HFFc6 (cell line): ENCODE measurements around the gene WFS1. TPM values are rescaled to one million over a fixed set of nuclear protein-coding genes. Genes with fewer than 3 reads are reported as not detected.

Source experiments
- DNase-seq: peaks from one replicate; pipeline ENCODE4 v3.0.0-alpha.2; 2018
- H3K27ac Mint-ChIP-seq: 2 replicates; pipeline ENCODE4 v1.8.0; 2020; ENCODE audit warnings: mild to moderate bottlenecking, mixed read lengths
- H3K27me3 Mint-ChIP-seq: 2 replicates; pipeline ENCODE4 v1.8.0; 2021; ENCODE audit warnings: mild to moderate bottlenecking, moderate library complexity, mixed read lengths; ENCODE audit not compliant: insufficient read depth
- H3K36me3 Mint-ChIP-seq: 2 replicates; pipeline ENCODE4 v1.8.0; 2021; ENCODE audit warnings: low read depth, mixed read lengths
- H3K4me1 Mint-ChIP-seq: 2 replicates; pipeline ENCODE4 v1.8.0; 2020; ENCODE audit warnings: low read depth, mixed read lengths
- H3K4me3 Mint-ChIP-seq: 2 replicates; pipeline ENCODE4 v1.8.0; 2020; ENCODE audit warnings: mild to moderate bottlenecking, moderate library complexity, mixed read lengths
- H3K9me3 Mint-ChIP-seq: 2 replicates; pipeline ENCODE4 v1.8.0; 2020; ENCODE audit warnings: mild to moderate bottlenecking, mixed read lengths
- total RNA-seq, 6 experiments: library from RNA; stranded (reverse); fragmentation: NEBNext Ultra II Directional; extraction: Animal tissue kit (Norgen Biotek cat#: 25700); gene quantifications; 2 replicates in 1 of 6; 3 replicates in 5 of 6; pipeline ENCODE4 v1.2.3, GENCODE V29; 2021
- TF ChIP-seq, protein P1 (sequence below): fragments of 200-600 bp; sonication (generic); IDR thresholded peaks from 2 replicates; pipeline ENCODE4 v1.5.0; 2021; ENCODE audit warnings: antibody characterized with exemption, mild to moderate bottlenecking

Gene WFS1
- total RNA-seq, 6 experiments from 2014 or later: 47.3 to 72.1 (median 56.0) TPM

DNA sequence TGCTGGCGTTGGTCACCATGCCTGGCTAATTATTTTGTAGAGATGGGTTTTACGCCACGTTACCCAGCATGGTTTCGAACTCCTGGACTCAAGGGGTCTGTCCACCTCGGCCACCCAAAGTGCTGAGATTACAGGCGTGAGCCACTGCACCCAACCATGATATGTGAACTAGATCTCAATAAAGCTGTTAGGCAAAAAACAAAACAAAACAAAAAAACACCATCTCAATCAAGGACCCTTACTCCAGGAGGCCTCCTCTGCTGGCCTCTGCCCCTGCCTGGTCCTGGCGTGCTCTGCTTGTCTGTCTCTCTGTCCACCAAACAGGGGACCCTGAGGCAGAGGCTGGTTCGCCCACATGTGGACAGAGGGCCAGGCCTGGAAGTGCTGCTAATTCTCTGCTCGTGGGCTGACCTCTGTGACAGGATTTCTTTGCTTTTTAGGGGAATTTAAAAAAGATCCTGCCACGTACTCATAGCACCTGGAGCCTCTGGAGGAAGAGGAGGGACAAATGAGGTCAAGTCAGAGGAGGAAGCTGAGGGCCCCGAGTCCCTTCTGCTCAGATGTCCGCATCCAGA lies 32.7 kb upstream of the WFS1 start:
- Mint-ChIP-seq H3K4me3 (no peak overlapping the region), H3K9me3 (no peaks in the 10 kb centered on the region), H3K4me1 (no peaks in the 10 kb centered on the region), H3K27ac (no peak overlapping the region), H3K36me3 (no peaks in the 10 kb centered on the region), H3K27me3 (peaks cover 8% of the 10 kb centered on the region)
- no peak for DNase-seq
- TF ChIP-seq, protein P1, sequence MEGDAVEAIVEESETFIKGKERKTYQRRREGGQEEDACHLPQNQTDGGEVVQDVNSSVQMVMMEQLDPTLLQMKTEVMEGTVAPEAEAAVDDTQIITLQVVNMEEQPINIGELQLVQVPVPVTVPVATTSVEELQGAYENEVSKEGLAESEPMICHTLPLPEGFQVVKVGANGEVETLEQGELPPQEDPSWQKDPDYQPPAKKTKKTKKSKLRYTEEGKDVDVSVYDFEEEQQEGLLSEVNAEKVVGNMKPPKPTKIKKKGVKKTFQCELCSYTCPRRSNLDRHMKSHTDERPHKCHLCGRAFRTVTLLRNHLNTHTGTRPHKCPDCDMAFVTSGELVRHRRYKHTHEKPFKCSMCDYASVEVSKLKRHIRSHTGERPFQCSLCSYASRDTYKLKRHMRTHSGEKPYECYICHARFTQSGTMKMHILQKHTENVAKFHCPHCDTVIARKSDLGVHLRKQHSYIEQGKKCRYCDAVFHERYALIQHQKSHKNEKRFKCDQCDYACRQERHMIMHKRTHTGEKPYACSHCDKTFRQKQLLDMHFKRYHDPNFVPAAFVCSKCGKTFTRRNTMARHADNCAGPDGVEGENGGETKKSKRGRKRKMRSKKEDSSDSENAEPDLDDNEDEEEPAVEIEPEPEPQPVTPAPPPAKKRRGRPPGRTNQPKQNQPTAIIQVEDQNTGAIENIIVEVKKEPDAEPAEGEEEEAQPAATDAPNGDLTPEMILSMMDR: no peak

DNA sequence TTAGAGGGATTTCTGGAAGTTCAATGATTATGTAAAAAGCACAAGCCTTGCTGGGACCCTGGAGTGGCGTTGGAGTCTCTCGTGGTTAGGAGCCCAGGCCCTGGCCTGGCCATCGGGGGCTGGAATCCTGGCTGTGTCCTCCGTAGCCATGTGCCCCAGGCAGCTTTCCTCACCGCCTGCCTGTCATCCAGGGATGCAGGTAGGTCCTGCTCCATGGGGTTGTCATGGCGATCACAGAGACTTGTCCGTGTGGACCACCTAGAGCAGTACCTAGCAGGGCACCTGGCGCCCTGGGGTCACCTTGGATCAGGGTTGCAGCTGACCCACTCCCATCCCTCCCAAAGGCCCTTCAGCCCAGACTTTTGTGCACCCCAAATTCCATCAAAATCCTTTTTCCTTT lies 30.2 kb upstream of the WFS1 start:
- H3K4me1 Mint-ChIP-seq: no peaks in the 10 kb centered on the region
- TF ChIP-seq, protein P1: no peak
- H3K36me3 Mint-ChIP-seq: no peaks in the 10 kb centered on the region; the same call in 1 of the 2 replicates
- no peak for DNase-seq
- peaks cover 10% of the 10 kb centered on the region for H3K27me3 Mint-ChIP-seq
- no peak overlapping the region for H3K27ac Mint-ChIP-seq
- no peak overlapping the region for H3K4me3 Mint-ChIP-seq
- peaks cover 9% of the 10 kb centered on the region for H3K9me3 Mint-ChIP-seq

DNA sequence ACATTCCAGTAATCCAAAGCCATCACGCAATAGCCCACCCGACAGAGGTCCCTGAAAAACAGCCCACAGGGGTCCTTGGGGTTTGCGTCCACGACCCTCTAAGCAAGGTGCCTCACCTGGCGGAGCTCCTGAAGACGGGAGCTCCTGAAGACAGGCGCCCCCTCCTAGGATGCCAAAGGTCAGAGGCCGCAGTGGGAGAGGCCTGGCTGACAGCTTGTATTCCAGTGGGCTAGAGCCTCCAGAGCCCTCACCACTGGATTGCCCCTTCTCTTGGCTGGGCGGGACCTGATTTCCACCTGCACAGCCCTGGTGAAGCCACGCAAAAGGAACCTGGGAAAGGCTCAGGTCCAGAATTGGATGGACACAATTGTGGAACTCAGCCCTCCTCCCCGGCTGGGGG lies 29.7 kb upstream of the WFS1 start:
- H3K4me1 Mint-ChIP-seq: no peaks in the 10 kb centered on the region
- H3K27me3 Mint-ChIP-seq: peaks cover 7% of the 10 kb centered on the region
- no peak overlapping the region for H3K4me3 Mint-ChIP-seq
- peaks cover 14% of the 10 kb centered on the region for H3K9me3 Mint-ChIP-seq
- no peaks in the 10 kb centered on the region; the same call in 1 of the 2 replicates for H3K36me3 Mint-ChIP-seq
- TF ChIP-seq, protein P1: no peak
- no peak for DNase-seq
- H3K27ac Mint-ChIP-seq: no peak overlapping the region

DNA sequence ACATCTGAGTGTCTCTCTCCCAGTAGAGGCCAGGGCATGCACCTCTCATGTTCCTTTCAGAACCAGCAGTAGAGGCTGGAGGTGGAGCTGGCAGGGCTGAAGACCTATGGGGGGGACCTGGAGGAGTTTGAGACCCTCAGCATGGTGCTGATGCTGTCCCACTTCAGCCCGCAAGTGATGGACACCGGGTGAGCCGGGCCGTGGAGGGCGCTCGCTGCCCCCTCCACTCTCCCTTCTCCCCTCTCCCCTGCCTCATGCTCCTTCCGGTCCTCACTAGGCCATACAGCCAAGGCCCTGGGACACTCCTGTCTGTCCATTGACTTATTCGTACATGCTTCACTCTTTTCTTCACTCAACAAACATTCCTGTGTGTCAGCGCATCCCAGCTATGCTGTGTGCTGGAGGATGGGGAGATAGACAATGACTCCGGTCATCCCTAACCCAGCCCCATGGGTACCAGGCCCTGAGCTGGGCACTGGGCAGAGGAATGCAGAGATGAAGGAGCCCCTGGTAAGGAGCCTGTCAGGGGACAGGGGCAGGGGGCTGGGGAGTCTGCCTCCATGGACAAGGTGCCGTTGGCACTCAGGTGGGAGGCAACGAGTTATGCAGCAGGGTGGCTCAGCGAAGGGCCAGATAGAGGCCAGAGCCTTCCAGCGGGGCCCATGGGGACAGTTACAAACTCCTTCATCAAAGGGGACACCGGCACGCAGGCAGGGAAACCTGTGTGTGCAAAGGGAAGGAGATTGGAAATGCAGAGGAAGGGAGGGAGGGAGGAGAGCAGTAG lies 28.4 kb upstream of the WFS1 start:
- H3K27ac Mint-ChIP-seq: no peak overlapping the region
- no peaks in the 10 kb centered on the region for H3K4me1 Mint-ChIP-seq
- peaks cover 16% of the 10 kb centered on the region for H3K9me3 Mint-ChIP-seq
- TF ChIP-seq, protein P1: no peak
- DNase-seq: no peak
- no peaks in the 10 kb centered on the region; the same call in 1 of the 2 replicates for H3K36me3 Mint-ChIP-seq
- peaks cover 11% of the 10 kb centered on the region for H3K27me3 Mint-ChIP-seq
- H3K4me3 Mint-ChIP-seq: no peak overlapping the region

DNA sequence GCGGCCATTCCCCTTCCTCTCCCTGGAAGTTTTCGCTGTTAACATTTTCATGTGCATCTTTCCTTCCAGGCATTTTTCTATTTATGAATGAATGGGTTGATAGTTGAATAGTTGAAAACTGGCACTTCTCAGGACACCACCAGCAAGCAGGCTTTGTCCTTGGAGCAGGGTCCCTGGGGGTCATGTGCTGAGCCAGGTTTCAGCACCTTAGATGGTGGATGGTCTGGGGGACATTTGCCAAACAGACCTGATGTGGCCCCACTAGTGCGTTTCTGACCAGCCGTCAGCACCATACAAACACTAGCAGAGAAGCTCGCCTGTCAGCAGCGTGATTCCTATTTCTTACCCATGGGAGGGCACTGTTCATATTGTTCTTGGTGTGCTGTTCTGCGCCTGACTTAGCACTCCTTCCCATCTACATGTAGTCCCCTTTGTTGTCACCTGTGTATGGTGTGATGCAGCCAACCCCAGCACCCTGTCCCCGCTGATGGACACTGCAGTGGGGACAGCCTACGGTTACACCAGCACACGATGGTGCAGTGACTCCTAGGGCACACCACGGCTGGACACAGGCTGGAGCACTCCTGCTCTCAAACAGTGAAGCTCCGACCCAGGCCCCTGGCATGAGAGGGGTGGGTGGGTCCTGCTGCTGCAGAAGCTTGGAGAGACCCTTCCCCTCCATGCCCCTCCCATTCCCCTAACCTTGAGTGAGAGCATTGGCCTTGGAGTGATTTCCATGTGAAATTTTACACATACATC lies 27.2 kb upstream of the WFS1 start:
- TF ChIP-seq, protein P1: no peak
- Mint-ChIP-seq H3K27ac (no peak overlapping the region), H3K27me3 (peaks cover 12% of the 10 kb centered on the region), H3K4me3 (no peak overlapping the region), H3K9me3 (peaks cover 16% of the 10 kb centered on the region), H3K4me1 (no peaks in the 10 kb centered on the region), H3K36me3 (no peaks in the 10 kb centered on the region; the same call in 1 of the 2 replicates)
- DNase-seq: no peak
